Liver (tissue), 9 donors: Measurements from ENCODE around the gene SLC2A4. TPM values are rescaled to one million over a fixed set of nuclear protein-coding genes. Genes with fewer than 3 reads are reported as not detected.

Source experiments
- DNase-seq: peaks from one replicate; pipeline ENCODE4 v3.0.0-alpha.2; 2017; ENCODE audit warnings: low spot score
- H3K27ac ChIP-seq, 2 donors: one replicate each; pipeline ENCODE4 v1.7.0; 2013; ENCODE audit warnings: inconsistent platforms in 2 of 2, low read length in 2 of 2, control low read depth in 1 of 2, low read depth in 1 of 2, mild to moderate bottlenecking in 1 of 2
- H3K27me3 ChIP-seq, 4 donors: one replicate each; pipeline versions ENCODE4 v1.6.1 to v1.7.0; 2013; ENCODE audit warnings: low read length in 3 of 4, inconsistent platforms in 1 of 4, mild to moderate bottlenecking in 1 of 4, moderate library complexity in 1 of 4; ENCODE audit not compliant: control insufficient read depth in 4 of 4, insufficient read depth in 4 of 4
- H3K36me3 ChIP-seq, 4 donors: one replicate each; pipeline versions ENCODE4 v1.6.1 to v1.7.0; 2013; ENCODE audit warnings: low read length in 3 of 4, mild to moderate bottlenecking in 3 of 4, low read depth in 1 of 4, moderate library complexity in 1 of 4; ENCODE audit not compliant: control insufficient read depth in 4 of 4, insufficient read depth in 3 of 4
- H3K4me1 ChIP-seq, 4 donors: one replicate each; pipeline versions ENCODE4 v1.6.1 to v1.7.0; 2013; ENCODE audit warnings: low read length in 3 of 4, mild to moderate bottlenecking in 3 of 4, moderate library complexity in 1 of 4; ENCODE audit not compliant: control insufficient read depth in 4 of 4, insufficient read depth in 4 of 4
- H3K4me3 ChIP-seq, 3 donors: one replicate each; pipeline versions ENCODE4 v1.6.1 to v1.7.0; 2013; ENCODE audit warnings: low read length in 3 of 3, control low read depth in 1 of 3, low read depth in 1 of 3, mild to moderate bottlenecking in 1 of 3
- H3K9ac ChIP-seq, 2 donors: one replicate each; pipeline ENCODE4 v1.7.0; 2013; ENCODE audit warnings: low read length in 2 of 2, mild to moderate bottlenecking in 2 of 2, moderate library complexity in 2 of 2, control low read depth in 1 of 2, low read depth in 1 of 2
- H3K9me3 ChIP-seq, 4 donors: one replicate each; pipeline versions ENCODE4 v1.6.1 to v1.7.0; 2013; ENCODE audit warnings: low read length in 3 of 4; ENCODE audit not compliant: control insufficient read depth in 4 of 4
- FOXA1 ChIP-seq: IDR thresholded peaks from 2 replicates; pipeline ENCODE4 v1.6.1; 2016; ENCODE audit warnings: antibody characterized with exemption
- FOXA2 ChIP-seq: IDR thresholded peaks from 2 replicates; pipeline ENCODE4 v1.6.1; 2016; ENCODE audit warnings: antibody characterized with exemption
- GABPA ChIP-seq, 2 donors: IDR thresholded peaks in 1 of 2; conservative IDR thresholded peaks in 1 of 2; 2 replicates each; pipeline ENCODE4 v1.6.1; 2016; ENCODE audit warnings: antibody characterized with exemption in 2 of 2, mild to moderate bottlenecking in 1 of 2, moderate library complexity in 1 of 2
- HNF4A ChIP-seq, 2 donors: conservative IDR thresholded peaks; 2 replicates each; pipeline ENCODE4 v1.6.1; 2016; ENCODE audit warnings: antibody characterized with exemption in 2 of 2, mild to moderate bottlenecking in 2 of 2
- HNF4G ChIP-seq: IDR thresholded peaks from 2 replicates; pipeline ENCODE4 v1.6.1; 2016; ENCODE audit warnings: antibody characterized with exemption
- JUND ChIP-seq, 2 donors: IDR thresholded peaks; 2 replicates each; pipeline ENCODE4 v1.6.1; 2016; ENCODE audit warnings: antibody characterized with exemption in 2 of 2
- NR2F2 ChIP-seq: IDR thresholded peaks from 2 replicates; pipeline ENCODE4 v1.6.1; 2016; ENCODE audit warnings: antibody characterized with exemption
- REST ChIP-seq: IDR thresholded peaks from 2 replicates; pipeline ENCODE4 v1.6.1; 2016; ENCODE audit warnings: antibody characterized with exemption, mild to moderate bottlenecking
- RXRA ChIP-seq, 2 donors: IDR thresholded peaks; 2 replicates each; pipeline ENCODE4 v1.6.1; 2017 to 2018; ENCODE audit warnings: antibody characterized with exemption in 2 of 2, mild to moderate bottlenecking in 1 of 2
- SP1 ChIP-seq: IDR thresholded peaks from 2 replicates; pipeline ENCODE4 v1.6.1; 2018; ENCODE audit warnings: antibody characterized with exemption, mild to moderate bottlenecking
- TAF1 ChIP-seq: conservative IDR thresholded peaks from 2 replicates; pipeline ENCODE4 v1.6.1; 2016; ENCODE audit warnings: antibody characterized with exemption, mild to moderate bottlenecking
- YY1 ChIP-seq: IDR thresholded peaks from 2 replicates; pipeline ENCODE4 v1.6.1; 2016; ENCODE audit warnings: antibody characterized with exemption, mild to moderate bottlenecking
- ZBTB33 ChIP-seq: IDR thresholded peaks from 2 replicates; pipeline ENCODE4 v1.6.1; 2016; ENCODE audit warnings: antibody characterized with exemption
- WGBS: extraction: QIAGEN DNeasy Blood & Tissue Kit; methylation state at CpG from one replicate; pipeline ENCODE4 v1.1.7; 2013; 5-methylcytosine and 5-hydroxymethylcytosine counted together
- polyA plus RNA-seq, 2 donors: library from polyadenylated mRNA; stranded (reverse) in 1 of 2; unstranded in 1 of 2; fragments of 200-250 nt in 1 of 2; fragments of >200 nt in 1 of 2; fragmentation: Nextera tagmentation in 1 of 2; extraction: Ambion mirVana in 1 of 2; gene quantifications; one replicate each; pipeline versions ENCODE4 v1.2.1 to v1.2.3, GENCODE V29; 2013 to 2015
- total RNA-seq, 2 donors: library from RNA; depleted of rRNA; stranded (reverse); fragments of >200 nt; gene quantifications; one replicate each; pipeline ENCODE4 v1.2.3, GENCODE V29; 2014
- TF ChIP-seq, protein P1 (sequence below): IDR thresholded peaks from 2 replicates; pipeline ENCODE4 v1.6.1; 2016; ENCODE audit warnings: antibody characterized with exemption
- donor health status: healthy.
- donor health status: healthy.
- donor health status: healthy.
- donor health status: healthy.
- donor health status: healthy.

Gene SLC2A4
- total and polyA plus RNA-seq, 4 donors: 0.42 to 10.6 (median 1.6) TPM

- H3K36me3 ChIP-seq: no peaks in the 10 kb centered on the region
- H3K4me1 ChIP-seq: peaks cover 11 to 28% (median 17%) of the 10 kb centered on the region in 4 donors
- TF ChIP-seq GABPA (IDR thresholded peaks at IDR 0.05 in 1 of 2, conservative IDR thresholded peaks at IDR 0.05 in 1 of 2): no peak
- TF ChIP-seq, protein P1, sequence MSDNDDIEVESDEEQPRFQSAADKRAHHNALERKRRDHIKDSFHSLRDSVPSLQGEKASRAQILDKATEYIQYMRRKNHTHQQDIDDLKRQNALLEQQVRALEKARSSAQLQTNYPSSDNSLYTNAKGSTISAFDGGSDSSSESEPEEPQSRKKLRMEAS: no peak
- TF ChIP-seq YY1: no peak
- no peak for TF ChIP-seq ZBTB33
- no peak for TF ChIP-seq JUND (IDR thresholded peaks at IDR 0.05)
- no peak for TF ChIP-seq RXRA (IDR thresholded peaks at IDR 0.05)
- TF ChIP-seq SP1: no peak
- no peak for TF ChIP-seq NR2F2
- TF ChIP-seq TAF1: no peak
- TF ChIP-seq HNF4G: no peak
- TF ChIP-seq HNF4A (conservative IDR thresholded peaks at IDR 0.05): no peak
- TF ChIP-seq REST: no peak
- H3K9me3 ChIP-seq: no peaks in the 10 kb centered on the region
- H3K4me3 ChIP-seq: no peak overlapping the region
- 86% methylated on average over 11 of the region's 11 CpGs for WGBS
- H3K27me3 ChIP-seq: no peaks in the 10 kb centered on the region
- H3K27ac ChIP-seq: no peak overlapping the region
- no peak for DNase-seq
- H3K9ac ChIP-seq: no peak overlapping the region
Observed at GRCh38 chr17:7293159-7293558, 11.6 kb downstream of the SLC2A4 start.

DNA sequence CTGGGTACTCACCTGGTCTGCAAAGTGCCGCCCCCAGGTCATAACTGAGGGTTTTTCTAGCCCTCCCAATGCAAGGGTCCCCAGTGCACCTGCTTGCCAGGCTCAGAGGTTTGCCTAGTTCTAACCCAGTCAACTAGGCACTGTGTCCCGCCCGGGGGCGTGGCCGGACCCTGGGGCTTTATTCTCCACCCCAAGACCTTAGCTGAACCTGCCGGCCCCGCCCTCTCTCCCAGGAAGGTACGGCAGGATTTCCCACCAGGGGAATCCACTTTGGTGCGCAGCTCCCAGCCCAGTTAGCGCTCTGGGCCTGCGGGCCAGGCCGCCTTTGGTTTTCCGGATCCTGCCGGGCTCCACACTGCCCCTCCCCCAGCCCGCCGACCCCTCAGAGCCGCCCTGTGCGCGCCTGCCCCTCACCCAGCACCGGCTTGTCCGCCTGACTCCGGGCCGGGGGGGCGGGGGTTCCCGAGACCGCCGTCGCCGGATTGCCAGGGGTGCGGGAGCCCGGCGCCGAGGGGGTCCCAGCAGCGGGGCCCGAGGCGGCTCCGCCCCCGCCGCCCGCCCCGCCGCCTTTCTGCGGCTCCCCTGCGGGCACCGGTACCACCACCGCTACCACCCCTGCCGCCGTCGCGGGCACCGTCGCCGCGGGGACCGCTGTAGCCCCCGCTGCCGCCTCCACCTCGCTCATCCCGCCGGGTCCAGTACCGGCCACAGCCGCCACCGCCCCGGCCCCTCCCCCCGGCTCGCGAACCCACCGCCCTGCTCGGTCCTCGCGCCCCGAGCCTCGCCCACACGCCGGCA is 12.5 kb downstream of the SLC2A4 start:
- no peaks in the 10 kb centered on the region for H3K36me3 ChIP-seq
- peak overlapping the region in 1 of 3 donors; percentile 25 for H3K4me3 ChIP-seq
- no peaks in the 10 kb centered on the region for H3K27me3 ChIP-seq
- H3K4me1 ChIP-seq: peaks cover 11 to 28% (median 17%) of the 10 kb centered on the region in 4 donors
- TF ChIP-seq RXRA (IDR thresholded peaks at IDR 0.05) (peak; percentile 8 to 45), FOXA2 (no peak), FOXA1 (no peak), TAF1 (no peak)
- 16% methylated on average over 75 of the region's 75 CpGs for WGBS
- DNase-seq: peak; percentile 46
- no peak overlapping the region for H3K9ac ChIP-seq
- no peak overlapping the region for H3K27ac ChIP-seq
- no peaks in the 10 kb centered on the region for H3K9me3 ChIP-seq
